HG03378 (cell line): ENCODE measurements around the gene CTAGE9.
A peak's percentile ranks its signal among the peaks of the same experiment; 100 is the strongest.
"Not testable (repeated sequence)": the region's sequence is repeated elsewhere in the genome, so short reads cannot be mapped to it uniquely, and the experiment has no call there.

ENCODE experiments used
- ATAC-seq: cut with Tn5 transposase; IDR thresholded peaks from one replicate; pipeline ENCODE4 v1.9.1; 2021; ENCODE audit warnings: mild to moderate bottlenecking, moderate library complexity; ENCODE audit not compliant: unreplicated experiment

CTAGE9 gene

DNA sequence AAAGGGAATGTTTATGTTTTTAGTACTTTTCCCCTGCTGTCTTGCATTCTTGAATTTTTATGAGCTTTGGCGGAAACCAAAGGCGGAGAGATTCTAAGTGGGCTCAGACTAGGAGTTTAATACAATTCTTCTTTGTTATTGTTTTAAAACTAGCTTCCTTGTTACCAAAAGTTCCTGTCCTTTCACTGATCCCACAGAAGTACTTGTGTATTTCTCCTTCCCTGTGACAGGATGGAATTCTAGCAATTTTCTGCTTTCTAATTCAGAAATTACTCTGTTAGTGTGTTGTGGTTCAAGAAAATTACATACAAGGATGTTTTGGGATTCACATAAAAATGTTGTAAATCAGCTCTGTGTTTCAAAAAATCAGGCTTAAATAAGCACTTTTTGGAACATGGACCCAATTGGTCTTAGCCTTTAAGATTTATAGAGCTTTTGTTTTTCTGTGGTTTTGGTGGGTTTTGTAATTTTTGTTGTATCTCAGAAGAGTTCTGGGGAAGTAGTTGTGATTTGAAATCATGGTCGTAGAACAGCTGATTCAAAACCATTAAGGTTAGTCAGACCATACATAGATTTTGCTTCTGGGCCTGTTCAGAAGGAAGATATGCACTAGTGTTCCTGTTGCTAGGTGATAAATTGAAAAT is 17.6 kb upstream of the CTAGE9 start:
- no peak for ATAC-seq

- no peak for ATAC-seq
Observed at GRCh38 chr6:131727868-131728267, 17.1 kb upstream of the CTAGE9 start.

DNA sequence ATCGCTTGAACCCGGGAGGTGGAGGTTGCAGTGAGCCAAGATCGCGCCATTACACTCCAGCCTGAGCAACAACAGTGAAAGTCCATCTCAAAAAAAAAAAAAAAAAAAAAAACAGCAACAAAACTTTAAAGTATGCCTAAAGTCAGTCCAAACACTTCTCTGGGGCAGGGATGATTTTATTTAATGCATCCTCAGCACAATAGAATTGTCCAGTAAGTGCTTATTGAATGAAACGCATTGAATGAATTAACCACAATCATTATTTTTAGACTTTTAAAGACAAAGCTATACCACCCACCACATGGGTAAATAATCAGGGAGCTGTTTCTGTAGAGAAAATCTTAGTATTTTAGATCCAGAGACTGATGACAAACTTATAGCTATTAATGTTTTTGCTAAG is 16.6 kb upstream of the CTAGE9 start:
- ATAC-seq = no peak

DNA sequence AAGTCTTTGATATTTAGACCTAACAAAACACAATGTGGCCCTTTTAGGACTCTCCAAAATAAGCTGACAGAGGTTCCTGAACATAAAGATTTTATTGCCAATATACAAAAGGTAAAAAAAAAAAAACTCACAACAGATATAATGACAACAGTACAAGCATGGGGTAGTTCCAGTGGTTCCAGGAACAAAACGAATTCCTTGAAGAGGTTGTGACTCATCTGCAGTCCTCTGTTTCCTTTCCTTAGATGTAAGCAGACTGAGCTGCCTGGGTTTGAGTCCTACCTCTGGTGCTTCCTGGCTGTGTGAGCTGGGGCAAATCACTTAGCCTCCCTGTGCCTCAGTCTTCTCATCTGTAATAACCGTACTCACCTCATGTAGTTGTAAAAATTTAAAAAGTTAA is 13.3 kb upstream of the CTAGE9 start:
- no peak for ATAC-seq

GRCh38 chr6:131721161-131721560 is 10.3 kb upstream of the CTAGE9 start:
- ATAC-seq = no peak

DNA sequence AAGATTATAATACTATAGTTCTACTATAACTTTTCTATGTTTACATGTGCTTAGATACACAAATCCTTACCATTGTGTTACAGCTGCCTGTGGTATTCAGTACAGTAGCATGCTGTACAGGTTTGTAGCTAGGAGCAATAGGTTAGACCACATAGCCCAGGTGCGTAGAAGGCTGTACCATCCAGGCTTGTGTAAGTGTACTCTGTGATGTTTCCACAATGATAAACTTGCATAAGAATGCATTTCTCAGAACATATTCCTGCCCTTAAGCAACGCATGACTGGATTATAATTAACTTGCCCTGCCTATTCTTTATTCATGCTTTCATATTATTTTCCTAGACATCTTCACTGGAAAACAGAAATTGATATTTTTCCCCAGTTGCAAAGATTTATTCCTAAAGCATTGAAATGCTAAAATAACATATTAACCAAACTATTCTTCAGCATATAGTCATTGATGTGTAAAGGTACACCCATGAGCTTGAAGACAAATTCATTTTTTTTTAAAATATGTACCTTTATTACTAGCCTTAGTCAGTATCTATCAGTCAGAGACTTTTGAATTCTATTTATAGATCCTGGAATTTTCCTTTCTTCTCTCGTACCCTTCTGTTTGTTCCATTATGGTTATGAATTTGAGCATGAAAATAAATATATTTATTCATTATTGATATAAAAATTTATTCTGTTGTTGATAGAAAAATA is 7.2 kb upstream of the CTAGE9 start:
- no peak for ATAC-seq

DNA sequence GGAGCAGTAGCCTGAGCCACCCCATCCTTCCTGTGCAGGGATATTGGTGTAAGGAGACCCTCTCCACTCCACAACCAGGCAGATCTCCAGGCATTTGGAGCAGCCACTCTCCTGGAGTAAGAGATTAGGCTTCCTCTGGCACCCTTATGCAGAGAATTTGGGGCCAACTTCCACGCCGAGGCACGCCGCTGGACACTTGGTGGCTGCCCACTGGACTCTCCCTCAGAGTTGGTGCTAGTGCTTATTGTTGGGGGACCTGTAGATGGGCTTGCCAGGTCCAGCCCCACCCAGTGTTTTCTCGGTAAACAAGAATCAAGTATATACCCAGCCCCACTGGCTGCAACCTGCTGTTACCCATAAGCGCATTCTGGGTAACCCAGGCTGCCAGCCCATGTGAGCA is 4.8 kb upstream of the CTAGE9 start:
- ATAC-seq = peak; percentile 56

- ATAC-seq = not testable (repeated sequence)
Observed at GRCh38 chr6:131703905-131704304, 6.9 kb downstream of the CTAGE9 start.

GRCh38 chr6:131700851-131701250 is 10.0 kb downstream of the CTAGE9 start:
- ATAC-seq = not testable (repeated sequence)

DNA sequence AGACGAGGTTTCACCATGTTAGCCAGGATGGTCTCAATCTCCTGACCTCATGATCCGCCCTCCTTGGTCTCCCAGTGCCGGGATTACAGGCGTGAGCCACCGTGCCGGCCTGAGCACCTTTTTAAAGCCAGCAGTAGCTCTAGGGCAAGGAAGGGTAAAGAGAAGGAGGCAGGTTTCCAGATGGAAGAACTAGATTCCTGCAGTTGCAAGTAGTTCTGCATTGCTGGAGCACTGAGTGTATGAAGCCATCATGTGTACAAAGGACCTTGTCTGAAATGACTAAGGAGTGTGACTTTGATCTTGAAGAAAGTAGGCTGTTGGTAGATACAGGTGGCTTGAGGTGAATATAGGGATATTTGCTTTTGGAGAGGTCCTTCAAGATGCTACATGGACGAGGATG is 13.9 kb downstream of the CTAGE9 start:
- no peak for ATAC-seq

GRCh38 chr6:131694832-131695426 is 15.9 kb downstream of the CTAGE9 start:
- ATAC-seq = peak; percentile 93

DNA sequence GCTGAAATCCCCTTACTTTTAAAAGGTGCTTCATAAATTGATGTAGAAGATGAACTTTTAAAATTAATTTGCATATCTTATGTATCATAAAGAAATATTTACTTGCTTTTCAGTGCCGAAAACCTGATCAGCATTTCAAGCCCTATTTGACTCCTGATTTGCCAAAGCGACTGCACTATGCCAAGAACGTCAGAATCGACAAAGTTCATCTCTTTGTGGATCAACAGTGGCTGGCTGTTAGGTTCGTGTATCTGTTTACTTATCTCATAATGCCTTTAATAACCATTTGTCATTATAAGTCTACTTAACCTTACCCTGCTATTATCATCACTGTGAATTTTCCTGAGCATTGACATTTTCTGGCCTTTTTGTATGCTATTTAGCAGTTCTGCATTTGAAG is 17.4 kb downstream of the CTAGE9 start:
- no peak for ATAC-seq

GRCh38 chr6:131692589-131692988 is 18.2 kb downstream of the CTAGE9 start:
- no peak for ATAC-seq

DNA sequence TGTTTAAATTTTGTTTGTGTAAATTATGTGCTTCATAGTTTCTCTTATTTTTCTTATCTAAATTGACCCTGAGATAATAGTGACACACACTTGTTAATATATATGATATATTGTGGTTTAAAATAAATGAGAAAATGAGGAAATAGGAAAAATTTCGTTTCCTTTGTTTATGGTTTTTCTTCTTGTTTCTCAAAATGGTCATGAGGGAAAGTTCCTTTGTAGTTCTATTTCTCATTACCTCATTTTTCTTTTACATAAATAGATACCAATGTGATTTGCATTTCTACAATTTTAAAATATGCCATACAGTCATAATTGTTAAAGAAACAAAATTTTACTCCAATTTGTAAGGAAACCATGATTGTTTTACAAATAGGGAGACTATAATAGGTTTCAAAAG is 18.8 kb downstream of the CTAGE9 start:
- ATAC-seq = no peak

DNA sequence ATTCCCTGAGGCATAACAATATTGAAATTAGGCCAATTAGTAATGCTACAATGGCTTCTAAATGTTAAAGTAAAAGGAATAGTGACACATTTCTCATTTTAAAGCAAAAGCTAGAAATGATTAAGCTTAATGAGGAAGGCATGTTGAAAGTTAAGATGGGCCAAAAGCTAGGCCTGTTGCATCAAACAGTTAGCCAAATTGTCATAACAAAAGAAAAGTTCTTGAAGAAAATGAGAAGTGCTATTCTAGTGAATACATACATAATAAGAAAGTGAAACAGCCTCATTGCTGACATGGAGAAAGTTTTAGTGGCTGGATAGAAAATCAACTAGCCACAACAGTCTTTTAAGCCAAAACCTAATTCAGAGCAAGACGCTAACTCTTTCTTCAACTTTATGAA is 22.5 kb downstream of the CTAGE9 start:
- peak; percentile 68 for ATAC-seq

DNA sequence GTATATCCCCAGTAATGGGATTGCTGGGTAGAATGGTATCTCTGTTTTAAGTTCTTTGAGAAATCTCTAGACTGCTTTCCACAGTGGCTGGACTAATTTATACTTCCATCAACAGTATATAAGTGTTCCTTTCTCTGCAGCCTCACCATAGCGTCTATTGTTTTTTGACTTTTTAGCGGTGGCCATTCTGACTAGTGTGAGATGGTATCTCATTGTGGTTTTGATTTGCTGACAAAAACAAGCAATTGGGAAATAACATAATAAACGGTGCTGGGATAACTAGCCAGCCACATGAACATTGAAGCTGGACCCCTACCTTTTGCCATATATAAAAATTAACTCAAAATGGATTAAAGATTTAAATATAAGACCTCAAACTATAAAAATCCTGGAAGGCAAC is 23.8 kb downstream of the CTAGE9 start:
- no peak for ATAC-seq

DNA sequence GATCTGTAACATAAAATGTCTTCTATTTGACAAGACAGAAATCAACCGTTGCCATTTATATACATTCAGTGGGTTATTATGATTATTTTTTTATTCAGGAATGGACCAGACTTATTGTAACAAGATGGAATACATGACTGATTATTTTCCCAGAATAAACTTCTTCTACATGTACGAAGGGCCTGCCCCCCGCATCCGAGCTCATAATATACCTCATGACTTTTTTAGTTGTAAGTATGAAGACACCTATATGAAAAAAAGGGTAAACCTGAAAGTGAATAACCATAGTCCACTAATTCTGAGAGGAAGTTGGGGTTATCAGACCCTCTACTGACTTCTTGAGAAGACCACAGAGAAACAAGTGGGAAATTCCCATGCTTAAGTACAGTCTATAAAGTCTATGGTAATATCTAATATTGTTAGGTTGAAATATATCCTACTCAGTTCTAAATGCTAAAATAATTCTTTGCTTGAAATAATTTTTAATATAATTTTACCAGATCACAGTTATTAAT is 25.5 kb downstream of the CTAGE9 start:
- ATAC-seq = peak; percentile 78

DNA sequence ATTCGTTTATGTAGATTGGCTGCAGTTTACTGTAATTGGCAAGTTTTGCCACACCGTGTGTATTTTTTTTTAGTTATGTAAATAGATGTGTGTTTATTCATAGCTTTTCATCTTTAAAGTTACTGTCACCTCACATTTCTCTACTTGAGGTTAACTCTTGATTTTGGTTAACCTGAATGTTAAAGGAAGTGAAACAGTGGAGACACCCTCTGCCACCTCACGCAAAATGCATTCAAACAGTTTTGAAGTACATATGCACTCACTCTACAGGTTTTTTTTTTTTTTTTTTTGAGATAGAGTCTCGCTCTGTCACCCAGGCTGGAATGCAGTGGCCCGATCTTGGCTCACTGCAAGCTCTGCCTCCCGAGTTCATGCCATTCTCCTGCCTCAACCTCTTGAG is 27.3 kb downstream of the CTAGE9 start:
- peak; percentile 82 for ATAC-seq

DNA sequence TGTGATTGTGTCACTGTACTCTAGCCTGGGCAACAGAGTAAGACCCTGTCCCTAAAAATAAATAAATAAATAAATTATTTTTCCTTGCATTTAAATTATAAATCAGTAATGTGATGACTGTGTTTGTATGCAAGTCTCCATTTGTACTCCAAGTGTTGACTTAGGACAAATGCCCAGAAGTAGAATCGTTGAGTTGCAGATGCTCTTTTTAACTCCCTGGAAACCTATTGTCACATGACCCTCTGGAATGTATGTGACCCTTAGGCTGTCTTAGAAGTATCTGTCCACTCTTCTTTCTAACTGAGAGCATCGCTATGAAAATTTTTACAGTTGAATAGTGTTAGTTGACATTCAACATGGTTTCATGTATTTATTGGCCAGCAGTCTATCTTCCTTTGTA is 28.4 kb downstream of the CTAGE9 start:
- ATAC-seq = no peak

DNA sequence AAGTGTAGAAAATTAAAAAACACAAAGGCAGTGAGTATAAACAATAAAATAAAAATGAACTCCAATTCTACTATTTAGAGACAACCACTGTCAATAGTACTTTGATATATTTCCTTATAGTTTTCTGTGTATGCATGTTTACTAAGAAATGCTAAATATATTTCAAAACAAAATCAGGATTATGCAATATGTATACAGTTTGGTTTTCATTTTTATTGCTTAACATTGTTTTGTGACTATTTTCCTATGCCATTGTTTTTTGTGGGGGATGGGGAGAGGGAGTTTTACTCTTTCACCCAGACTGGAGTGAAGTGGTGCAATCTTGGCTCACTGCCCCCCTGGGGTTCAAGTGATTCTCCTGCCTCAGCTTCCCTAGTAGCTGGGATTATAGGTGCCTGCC is 29.2 kb downstream of the CTAGE9 start:
- no peak for ATAC-seq

GRCh38 chr6:131680868-131681267 is 29.9 kb downstream of the CTAGE9 start:
- no peak for ATAC-seq

DNA sequence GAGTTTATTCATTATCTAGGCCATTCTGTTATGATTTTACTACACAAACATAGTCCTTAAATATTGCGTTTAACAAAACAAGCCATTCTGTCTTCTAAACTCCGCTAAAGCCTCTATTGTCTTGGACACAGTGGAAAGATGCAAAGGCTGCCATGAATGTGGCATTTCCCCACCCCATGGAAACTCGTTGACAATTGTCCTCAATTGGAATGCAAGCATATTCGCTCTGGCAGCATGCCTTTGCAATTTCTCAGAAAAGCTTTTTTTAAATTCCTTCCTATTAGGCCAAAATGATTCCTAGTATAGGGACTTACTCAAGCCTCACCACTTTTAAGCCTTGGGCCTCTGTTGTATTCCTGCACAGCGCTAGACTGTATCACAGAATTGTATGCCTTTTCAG is 32.4 kb downstream of the CTAGE9 start:
- ATAC-seq = no peak
